SIG-M5 (cell line): Measurements from ENCODE around the gene PXDN.

Experiments
- DNase-seq: peaks from one replicate; lab custom pipeline; 2025; lab: John Stamatoyannopoulos, UW

Gene PXDN

GRCh38 chr2:1612391-1613077 is 131.8 kb downstream of the PXDN start:
- no peak for DNase-seq

- DNase-seq = no peak
Observed at GRCh38 chr2:1611886-1612285, 132.4 kb downstream of the PXDN start.

GRCh38 chr2:1610096-1610485 is 134.2 kb downstream of the PXDN start:
- DNase-seq = no peak

- no peak for DNase-seq
Observed at GRCh38 chr2:1609485-1610095, 134.7 kb downstream of the PXDN start.

- DNase-seq = no peak
Observed at GRCh38 chr2:1609040-1609439, 135.3 kb downstream of the PXDN start.

GRCh38 chr2:1607971-1608688 is 136.2 kb downstream of the PXDN start:
- no peak for DNase-seq

- no peak for DNase-seq
Observed at GRCh38 chr2:1607236-1607920, 136.9 kb downstream of the PXDN start.

GRCh38 chr2:1606421-1607235 is 137.7 kb downstream of the PXDN start:
- no peak for DNase-seq

GRCh38 chr2:1606046-1606400 is 138.3 kb downstream of the PXDN start:
- no peak for DNase-seq

GRCh38 chr2:1605102-1606045 is 138.9 kb downstream of the PXDN start:
- DNase-seq = no peak

GRCh38 chr2:1603521-1603920 is 140.8 kb downstream of the PXDN start:
- no peak for DNase-seq

GRCh38 chr2:1603059-1603458 is 141.3 kb downstream of the PXDN start:
- no peak for DNase-seq

GRCh38 chr2:1602278-1603010 is 141.9 kb downstream of the PXDN start:
- DNase-seq = no peak

GRCh38 chr2:1601471-1602277 is 142.6 kb downstream of the PXDN start:
- no peak for DNase-seq

GRCh38 chr2:1601067-1601412 is 143.3 kb downstream of the PXDN start:
- DNase-seq = no peak

- no peak for DNase-seq
Observed at GRCh38 chr2:1600191-1601066, 143.9 kb downstream of the PXDN start.

- no peak for DNase-seq
Observed at GRCh38 chr2:1599301-1600085, 144.8 kb downstream of the PXDN start.

- DNase-seq = no peak
Observed at GRCh38 chr2:1598800-1599199, 145.5 kb downstream of the PXDN start.
